ENCODE results near the gene RYK. TPM values are rescaled to one million over a fixed set of nuclear protein-coding genes. Genes with fewer than 3 reads are reported as not detected.

Gene RYK
- total RNA-seq, 1 experiment from 2014 or later: 54.2 TPM

- TF ChIP-seq ZNF512 (CRISPR knock-in tag; IDR thresholded peaks at IDR 0.05; ENCODE audit: borderline replicate concordance) (no peak), ELF4 (CRISPR knock-in tag; IDR thresholded peaks at IDR 0.05; ENCODE audit: low read depth) (no peak), TEAD4 (CRISPR knock-in tag; IDR thresholded peaks at IDR 0.05) (no peak), ZNF121 (CRISPR knock-in tag; IDR thresholded peaks at IDR 0.05) (no peak), IRF1 (CRISPR knock-in tag; IDR thresholded peaks at IDR 0.05) (no peak), JAZF1 (CRISPR knock-in tag; IDR thresholded peaks at IDR 0.05) (no peak), NFATC4 (CRISPR knock-in tag; IDR thresholded peaks at IDR 0.05) (no peak)
Observed at GRCh38 chr3:134298249-134298648, 47.6 kb upstream of the RYK start (continued).

DNA sequence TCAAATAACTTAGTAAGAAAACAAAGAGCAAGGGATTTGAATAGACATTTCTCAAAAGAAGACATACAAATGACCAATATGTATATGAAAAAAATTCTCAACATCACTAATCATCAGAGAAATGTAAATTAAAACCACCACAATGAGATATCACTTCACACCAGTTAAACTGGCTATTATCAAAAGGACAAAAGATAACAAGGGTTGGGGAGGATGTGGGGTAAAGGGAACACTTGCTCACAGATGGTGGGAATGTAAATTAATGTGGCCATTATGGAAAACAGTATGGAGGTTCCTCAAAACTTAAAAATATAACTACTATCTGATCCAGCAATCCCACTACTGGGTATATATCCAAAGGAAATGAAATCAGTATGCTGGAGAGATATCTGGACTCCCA is 46.0 kb upstream of the RYK start:
- no peak overlapping the region for H3K4me3 Mint-ChIP-seq
- TF ChIP-seq ELF4 (CRISPR knock-in tag; IDR thresholded peaks at IDR 0.05; ENCODE audit: low read depth): no peak
- TF ChIP-seq ZNF232 (CRISPR knock-in tag; IDR thresholded peaks at IDR 0.05): no peak
- TF ChIP-seq SMAD3 (CRISPR knock-in tag; IDR thresholded peaks at IDR 0.05; ENCODE audit: borderline replicate concordance): no peak
- no peak for TF ChIP-seq ZNF416 (CRISPR knock-in tag; IDR thresholded peaks at IDR 0.05)
- no peak for TF ChIP-seq TP53 (CRISPR knock-in tag; IDR thresholded peaks at IDR 0.05)
- TF ChIP-seq ZNF219 (CRISPR knock-in tag; IDR thresholded peaks at IDR 0.05; ENCODE audit: borderline replicate concordance): no peak
- no peak for TF ChIP-seq ATF3 (CRISPR knock-in tag; conservative IDR thresholded peaks at IDR 0.05)
- TF ChIP-seq IRF2 (CRISPR knock-in tag; IDR thresholded peaks at IDR 0.05; ENCODE audit: borderline replicate concordance, low read depth): no peak
- TF ChIP-seq AFF4 (CRISPR knock-in tag; IDR thresholded peaks at IDR 0.05; ENCODE audit: borderline replicate concordance): no peak
- TF ChIP-seq ZNF121 (CRISPR knock-in tag; IDR thresholded peaks at IDR 0.05): no peak
- TF ChIP-seq, protein P1, sequence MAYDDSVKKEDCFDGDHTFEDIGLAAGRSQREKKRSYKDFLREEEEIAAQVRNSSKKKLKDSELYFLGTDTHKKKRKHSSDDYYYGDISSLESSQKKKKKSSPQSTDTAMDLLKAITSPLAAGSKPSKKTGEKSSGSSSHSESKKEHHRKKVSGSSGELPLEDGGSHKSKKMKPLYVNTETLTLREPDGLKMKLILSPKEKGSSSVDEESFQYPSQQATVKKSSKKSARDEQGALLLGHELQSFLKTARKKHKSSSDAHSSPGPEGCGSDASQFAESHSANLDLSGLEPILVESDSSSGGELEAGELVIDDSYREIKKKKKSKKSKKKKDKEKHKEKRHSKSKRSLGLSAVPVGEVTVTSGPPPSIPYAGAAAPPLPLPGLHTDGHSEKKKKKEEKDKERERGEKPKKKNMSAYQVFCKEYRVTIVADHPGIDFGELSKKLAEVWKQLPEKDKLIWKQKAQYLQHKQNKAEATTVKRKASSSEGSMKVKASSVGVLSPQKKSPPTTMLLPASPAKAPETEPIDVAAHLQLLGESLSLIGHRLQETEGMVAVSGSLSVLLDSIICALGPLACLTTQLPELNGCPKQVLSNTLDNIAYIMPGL (CRISPR knock-in tag; IDR thresholded peaks at IDR 0.05): no peak
- no peak for TF ChIP-seq RORB (CRISPR knock-in tag; IDR thresholded peaks at IDR 0.05)
- DNase-seq (ENCODE audit: low spot score) (no peak), ATAC-seq (no peak)
- no peak overlapping the region for H3K27ac Mint-ChIP-seq
- ChIA-PET POLR2A (no interaction called here), CTCF (no interaction called here)
- H3K9me3 Mint-ChIP-seq: no peaks in the 10 kb centered on the region; the same call in 1 of the 2 replicates
- no peaks in the 10 kb centered on the region for H3K36me3 Mint-ChIP-seq
- H3K27me3 Mint-ChIP-seq (ENCODE audit: low read depth): no peaks in the 10 kb centered on the region
- peaks cover 2% of the 10 kb centered on the region; the same call in 1 of the 2 replicates for H3K4me1 Mint-ChIP-seq
